ENCODE data around the gene APLP1.
"Not testable (repeated sequence)": the region's sequence is repeated elsewhere in the genome, so short reads cannot be mapped to it uniquely, and the experiment has no call there.

APLP1 gene

GRCh38 chr19:35889370-35890112 lies 21.2 kb downstream of the APLP1 start:
- H3K4me2 ChIP-seq (ENCODE audit: low read length, poor library complexity, severe bottlenecking), result no peak overlapping the region
- no peak overlapping the region for H2BK5ac ChIP-seq (ENCODE audit: low read depth, low read length, poor library complexity, severe bottlenecking)
- H3K27ac ChIP-seq (ENCODE audit: low read length, poor library complexity, severe bottlenecking), result no peak overlapping the region
- no peak overlapping the region for H3K4me3 ChIP-seq (ENCODE audit: insufficient read depth in 1 of 2, low read depth in 1 of 2, low read length in 2 of 2)
- H3K4ac ChIP-seq (ENCODE audit: low read depth in 1 of 2, low read length in 2 of 2), result no peak overlapping the region
- no peak overlapping the region for H2BK15ac ChIP-seq (ENCODE audit: low read depth, poor library complexity, severe bottlenecking)
- WGBS, result 97% methylated on average over 17 of the region's 18 CpGs
- no peak overlapping the region for H3K18ac ChIP-seq (ENCODE audit: low read depth in 1 of 2, low read length in 2 of 2)
- no peak overlapping the region for H2AK5ac ChIP-seq (ENCODE audit: low read length, severe bottlenecking)
- no peaks in the 10 kb centered on the region for H3K4me1 ChIP-seq (ENCODE audit: control insufficient read depth, insufficient read depth, low read depth, low read length)
- H3K79me1 ChIP-seq (replicated peaks; ENCODE audit: low read length, poor library complexity, severe bottlenecking), result peaks cover 6% of the 10 kb centered on the region
- no peak overlapping the region for H2BK12ac ChIP-seq (ENCODE audit: low read length in 2 of 2)
- H3K36me3 ChIP-seq (ENCODE audit: control insufficient read depth in 1 of 2, insufficient read depth in 2 of 2, low read depth in 1 of 2, low read length in 2 of 2), result peaks cover 52 to 67% of the 10 kb centered on the region in 2 experiments
- H2AFZ ChIP-seq (ENCODE audit: low read depth, low read length), result no peak overlapping the region
- H4K8ac ChIP-seq (ENCODE audit: low read length), result no peak overlapping the region
- H3K14ac ChIP-seq (ENCODE audit: low read length in 2 of 2), result no peak overlapping the region
- no peaks in the 10 kb centered on the region for H3K27me3 ChIP-seq (ENCODE audit: control insufficient read depth in 1 of 2, insufficient read depth in 1 of 2, low read length in 2 of 2)
- no peak overlapping the region for H4K91ac ChIP-seq (ENCODE audit: low read length)
- DNase-seq, result no peak
- no peak overlapping the region for H2BK120ac ChIP-seq (ENCODE audit: low read depth, low read length)
- no peak overlapping the region for H3K23ac ChIP-seq (ENCODE audit: low read length in 2 of 2)
- no peaks in the 10 kb centered on the region for H3K9me3 ChIP-seq (ENCODE audit: control insufficient read depth, low read length)
- H3K9ac ChIP-seq (ENCODE audit: low read length), result no peak overlapping the region

GRCh38 chr19:35890113-35890650 lies 21.8 kb downstream of the APLP1 start:
- Histone ChIP-seq H3K27me3 (ENCODE audit: control insufficient read depth in 1 of 2, insufficient read depth in 1 of 2, low read length in 2 of 2) (no peaks in the 10 kb centered on the region), H3K27ac (ENCODE audit: low read length, poor library complexity, severe bottlenecking) (no peak overlapping the region)
- WGBS, result 97% methylated on average over 13 of the region's 13 CpGs

GRCh38 chr19:35891819-35892218 lies 23.4 kb downstream of the APLP1 start:
- WGBS, result 91% methylated on average over 2 of the region's 3 CpGs
- H3K27me3 ChIP-seq (ENCODE audit: control insufficient read depth in 1 of 2, insufficient read depth in 1 of 2, low read length in 2 of 2); H3K18ac ChIP-seq (ENCODE audit: low read depth in 1 of 2, low read length in 2 of 2); H2BK15ac ChIP-seq (ENCODE audit: low read depth, poor library complexity, severe bottlenecking); H2BK5ac ChIP-seq (ENCODE audit: low read depth, low read length, poor library complexity, severe bottlenecking); H3K23ac ChIP-seq (ENCODE audit: low read length in 2 of 2); H2AFZ ChIP-seq (ENCODE audit: low read depth, low read length); DNase-seq; H3K27ac ChIP-seq (ENCODE audit: low read length, poor library complexity, severe bottlenecking); H3K4me2 ChIP-seq (ENCODE audit: low read length, poor library complexity, severe bottlenecking); H3K4me1 ChIP-seq (ENCODE audit: control insufficient read depth, insufficient read depth, low read depth, low read length); H3K4ac ChIP-seq (ENCODE audit: low read depth in 1 of 2, low read length in 2 of 2); H2BK12ac ChIP-seq (ENCODE audit: low read length in 2 of 2); H3K4me3 ChIP-seq (ENCODE audit: insufficient read depth in 1 of 2, low read depth in 1 of 2, low read length in 2 of 2); H3K9ac ChIP-seq (ENCODE audit: low read length); H2BK120ac ChIP-seq (ENCODE audit: low read depth, low read length); H3K9me3 ChIP-seq (ENCODE audit: control insufficient read depth, low read length); H4K8ac ChIP-seq (ENCODE audit: low read length); H3K14ac ChIP-seq (ENCODE audit: low read length in 2 of 2); H4K91ac ChIP-seq (ENCODE audit: low read length); H2AK5ac ChIP-seq (ENCODE audit: low read length, severe bottlenecking): not testable (repeated sequence)
- Histone ChIP-seq H3K79me1 (replicated peaks; ENCODE audit: low read length, poor library complexity, severe bottlenecking) (peaks cover 16% of the 10 kb centered on the region), H3K36me3 (ENCODE audit: control insufficient read depth in 1 of 2, insufficient read depth in 2 of 2, low read depth in 1 of 2, low read length in 2 of 2) (peaks cover 64 to 81% of the 10 kb centered on the region in 2 experiments)

More at GRCh38 chr19:35890113-35890650, 21.8 kb downstream of the APLP1 start:
- H2BK120ac ChIP-seq (ENCODE audit: low read depth, low read length), result no peak overlapping the region
- no peak overlapping the region for H2AFZ ChIP-seq (ENCODE audit: low read depth, low read length)
- peaks cover 6% of the 10 kb centered on the region for H3K79me1 ChIP-seq (replicated peaks; ENCODE audit: low read length, poor library complexity, severe bottlenecking)
- no peak overlapping the region for H4K8ac ChIP-seq (ENCODE audit: low read length)
- no peak overlapping the region for H3K4me3 ChIP-seq (ENCODE audit: insufficient read depth in 1 of 2, low read depth in 1 of 2, low read length in 2 of 2)
- H3K36me3 ChIP-seq (ENCODE audit: control insufficient read depth in 1 of 2, insufficient read depth in 2 of 2, low read depth in 1 of 2, low read length in 2 of 2), result peaks cover 52 to 72% of the 10 kb centered on the region in 2 experiments
- no peak overlapping the region for H2BK12ac ChIP-seq (ENCODE audit: low read length in 2 of 2)
- H3K9ac ChIP-seq (ENCODE audit: low read length), result no peak overlapping the region
- H2BK5ac ChIP-seq (ENCODE audit: low read depth, low read length, poor library complexity, severe bottlenecking), result no peak overlapping the region
- H4K91ac ChIP-seq (ENCODE audit: low read length), result peak overlapping the region; percentile 50
- H3K9me3 ChIP-seq (ENCODE audit: control insufficient read depth, low read length), result no peaks in the 10 kb centered on the region
- H3K23ac ChIP-seq (ENCODE audit: low read length in 2 of 2), result no peak overlapping the region
- H3K14ac ChIP-seq (ENCODE audit: low read length in 2 of 2), result no peak overlapping the region
- no peak overlapping the region for H3K4me2 ChIP-seq (ENCODE audit: low read length, poor library complexity, severe bottlenecking)
- no peak overlapping the region for H3K4ac ChIP-seq (ENCODE audit: low read depth in 1 of 2, low read length in 2 of 2)
- no peak for DNase-seq
- no peak overlapping the region for H3K18ac ChIP-seq (ENCODE audit: low read depth in 1 of 2, low read length in 2 of 2)
- no peak overlapping the region for H2AK5ac ChIP-seq (ENCODE audit: low read length, severe bottlenecking)
- H2BK15ac ChIP-seq (ENCODE audit: low read depth, poor library complexity, severe bottlenecking), result no peak overlapping the region
- H3K4me1 ChIP-seq (ENCODE audit: control insufficient read depth, insufficient read depth, low read depth, low read length), result no peaks in the 10 kb centered on the region

GRCh38 chr19:35894342-35894741 lies 26.0 kb downstream of the APLP1 start:
- Histone ChIP-seq H3K4ac (ENCODE audit: low read depth in 1 of 2, low read length in 2 of 2) (no peak overlapping the region), H3K4me2 (ENCODE audit: low read length, poor library complexity, severe bottlenecking) (no peak overlapping the region), H2BK5ac (ENCODE audit: low read depth, low read length, poor library complexity, severe bottlenecking) (no peak overlapping the region), H2AFZ (ENCODE audit: low read depth, low read length) (no peak overlapping the region), H3K18ac (ENCODE audit: low read depth in 1 of 2, low read length in 2 of 2) (no peak overlapping the region), H2AK5ac (ENCODE audit: low read length, severe bottlenecking) (no peak overlapping the region), H3K79me1 (replicated peaks; ENCODE audit: low read length, poor library complexity, severe bottlenecking) (peaks cover 36% of the 10 kb centered on the region), H3K27ac (ENCODE audit: low read length, poor library complexity, severe bottlenecking) (no peak overlapping the region), H3K4me1 (ENCODE audit: control insufficient read depth, insufficient read depth, low read depth, low read length) (peaks cover 9% of the 10 kb centered on the region), H3K4me3 (ENCODE audit: insufficient read depth in 1 of 2, low read depth in 1 of 2, low read length in 2 of 2) (no peak overlapping the region), H2BK120ac (ENCODE audit: low read depth, low read length) (no peak overlapping the region), H3K9ac (ENCODE audit: low read length) (no peak overlapping the region), H3K14ac (ENCODE audit: low read length in 2 of 2) (no peak overlapping the region), H4K8ac (ENCODE audit: low read length) (no peak overlapping the region), H3K9me3 (ENCODE audit: control insufficient read depth, low read length) (no peaks in the 10 kb centered on the region), H2BK12ac (ENCODE audit: low read length in 2 of 2) (no peak overlapping the region), H3K23ac (ENCODE audit: low read length in 2 of 2) (no peak overlapping the region), H2BK15ac (ENCODE audit: low read depth, poor library complexity, severe bottlenecking) (no peak overlapping the region), H4K91ac (ENCODE audit: low read length) (no peak overlapping the region), H3K36me3 (ENCODE audit: control insufficient read depth in 1 of 2, insufficient read depth in 2 of 2, low read depth in 1 of 2, low read length in 2 of 2) (peaks cover 51 to 66% of the 10 kb centered on the region in 2 experiments), H3K27me3 (ENCODE audit: control insufficient read depth in 1 of 2, insufficient read depth in 1 of 2, low read length in 2 of 2) (no peaks in the 10 kb centered on the region)
- DNase-seq, result no peak
- WGBS, result 98% methylated on average over 2 of the region's 2 CpGs

Data from mesenchymal stem cell (in vitro differentiated cells and primary cell).